Skeletal muscle tissue (tissue), 4 donors: ENCODE data around the gene GJA9. TPM values are rescaled to one million over a fixed set of nuclear protein-coding genes. Genes with fewer than 3 reads are reported as not detected.

Experiments
- H3K27ac ChIP-seq: one replicate; pipeline ENCODE4 v1.7.0; 2013; ENCODE audit warnings: mild to moderate bottlenecking, low read depth, low read length, inconsistent platforms
- H3K27me3 ChIP-seq, 3 donors: one replicate each; pipeline ENCODE4 v1.7.0; 2013; ENCODE audit warnings: low read length in 3 of 3; ENCODE audit not compliant: control insufficient read depth in 3 of 3, insufficient read depth in 3 of 3
- H3K36me3 ChIP-seq, 3 donors: one replicate each; pipeline ENCODE4 v1.7.0; 2013; ENCODE audit warnings: low read length in 3 of 3; ENCODE audit not compliant: control insufficient read depth in 3 of 3, insufficient read depth in 3 of 3
- H3K4me1 ChIP-seq, 3 donors: one replicate each; pipeline ENCODE4 v1.7.0; 2013; ENCODE audit warnings: low read length in 3 of 3, mild to moderate bottlenecking in 3 of 3; ENCODE audit not compliant: control insufficient read depth in 3 of 3, insufficient read depth in 3 of 3
- H3K4me3 ChIP-seq, 3 donors: one replicate each; pipeline ENCODE4 v1.7.0; 2013; ENCODE audit warnings: low read length in 3 of 3
- H3K9ac ChIP-seq, 3 donors: one replicate each; pipeline ENCODE4 v1.7.0; 2013; ENCODE audit warnings: low read length in 3 of 3, mild to moderate bottlenecking in 3 of 3, moderate library complexity in 2 of 3, low read depth in 1 of 3
- H3K9me3 ChIP-seq, 3 donors: one replicate each; pipeline ENCODE4 v1.7.0; 2013; ENCODE audit warnings: low read length in 3 of 3; ENCODE audit not compliant: control insufficient read depth in 3 of 3
- total RNA-seq: library from RNA; depleted of rRNA; stranded (reverse); fragments of >200 nt; gene quantifications from one replicate; pipeline ENCODE4 v1.2.3, GENCODE V29; 2014
- donor health status: Osteomylitis.

The GJA9 gene
- total RNA-seq = not detected

GRCh38 chr1:38881487-38881886 is at the start of gene GJA9:
GJA9 (minus strand) TSS chr1:38881587; CDS start chr1:38876098, 5,489 bp downstream.
- Histone ChIP-seq H3K9me3 (no peaks in the 10 kb centered on the region), H3K27me3 (no peaks in the 10 kb centered on the region), H3K27ac (no peak within 1 kb of the TSS), H3K4me3 (no peak within 1 kb of the TSS), H3K9ac (no peak within 1 kb of the TSS), H3K4me1 (no peaks in the 10 kb centered on the region), H3K36me3 (no peaks in the 10 kb centered on the region)

- Histone ChIP-seq H3K4me1 (no peaks in the 10 kb centered on the region), H3K27me3 (no peaks in the 10 kb centered on the region), H3K4me3 (no peak overlapping the region), H3K27ac (peak overlapping the region; percentile 12), H3K36me3 (no peaks in the 10 kb centered on the region), H3K9ac (no peak overlapping the region), H3K9me3 (no peaks in the 10 kb centered on the region)
These were observed 48.1 kb upstream of the GJA9 start for GRCh38 chr1:38929476-38929875.

- no peaks in the 10 kb centered on the region for H3K27me3 ChIP-seq
- H3K9ac ChIP-seq = no peak overlapping the region
- H3K27ac ChIP-seq = peak overlapping the region; percentile 12
- H3K4me1 ChIP-seq = no peaks in the 10 kb centered on the region
- no peak overlapping the region for H3K4me3 ChIP-seq
- H3K36me3 ChIP-seq = no peaks in the 10 kb centered on the region
- H3K9me3 ChIP-seq = no peaks in the 10 kb centered on the region
These were observed 47.7 kb upstream of the GJA9 start for GRCh38 chr1:38929054-38929453.

- no peak overlapping the region for H3K9ac ChIP-seq
- no peaks in the 10 kb centered on the region for H3K36me3 ChIP-seq
- H3K9me3 ChIP-seq = no peaks in the 10 kb centered on the region
- no peak overlapping the region for H3K27ac ChIP-seq
- H3K4me3 ChIP-seq = no peak overlapping the region
- H3K27me3 ChIP-seq = no peaks in the 10 kb centered on the region
- no peaks in the 10 kb centered on the region for H3K4me1 ChIP-seq
These were observed 44.7 kb upstream of the GJA9 start for GRCh38 chr1:38926091-38926490.

GRCh38 chr1:38925391-38925790 is 44.0 kb upstream of the GJA9 start:
- H3K4me3 ChIP-seq = no peak overlapping the region
- H3K9ac ChIP-seq = no peak overlapping the region
- no peaks in the 10 kb centered on the region for H3K9me3 ChIP-seq
- H3K27me3 ChIP-seq = no peaks in the 10 kb centered on the region
- no peaks in the 10 kb centered on the region for H3K4me1 ChIP-seq
- no peak overlapping the region for H3K27ac ChIP-seq
- no peaks in the 10 kb centered on the region for H3K36me3 ChIP-seq

- Histone ChIP-seq H3K27ac (no peak overlapping the region), H3K4me1 (no peaks in the 10 kb centered on the region), H3K4me3 (no peak overlapping the region), H3K36me3 (no peaks in the 10 kb centered on the region), H3K27me3 (no peaks in the 10 kb centered on the region), H3K9ac (no peak overlapping the region), H3K9me3 (no peaks in the 10 kb centered on the region)
These were observed 42.2 kb upstream of the GJA9 start for GRCh38 chr1:38923607-38924006.

GRCh38 chr1:38919130-38919529 is 37.7 kb upstream of the GJA9 start:
- Histone ChIP-seq H3K9ac (no peak overlapping the region), H3K36me3 (no peaks in the 10 kb centered on the region), H3K9me3 (no peaks in the 10 kb centered on the region), H3K27me3 (no peaks in the 10 kb centered on the region), H3K4me3 (no peak overlapping the region), H3K4me1 (no peaks in the 10 kb centered on the region), H3K27ac (no peak overlapping the region)

- Histone ChIP-seq H3K27ac (no peak overlapping the region), H3K27me3 (no peaks in the 10 kb centered on the region), H3K4me3 (no peak overlapping the region), H3K4me1 (no peaks in the 10 kb centered on the region), H3K36me3 (no peaks in the 10 kb centered on the region), H3K9ac (no peak overlapping the region), H3K9me3 (no peaks in the 10 kb centered on the region)
These were observed 37.2 kb upstream of the GJA9 start for GRCh38 chr1:38918568-38918967.

- Histone ChIP-seq H3K4me1 (no peaks in the 10 kb centered on the region), H3K9ac (no peak overlapping the region), H3K27me3 (no peaks in the 10 kb centered on the region), H3K9me3 (no peaks in the 10 kb centered on the region), H3K27ac (no peak overlapping the region), H3K4me3 (no peak overlapping the region), H3K36me3 (no peaks in the 10 kb centered on the region)
These were observed 36.4 kb upstream of the GJA9 start for GRCh38 chr1:38917772-38918171.

GRCh38 chr1:38917337-38917736 is 36.0 kb upstream of the GJA9 start:
- Histone ChIP-seq H3K27me3 (no peaks in the 10 kb centered on the region), H3K9ac (no peak overlapping the region), H3K4me1 (no peaks in the 10 kb centered on the region), H3K4me3 (no peak overlapping the region), H3K36me3 (no peaks in the 10 kb centered on the region), H3K9me3 (no peaks in the 10 kb centered on the region), H3K27ac (no peak overlapping the region)
